Smooth muscle cell (in vitro differentiated cells): ENCODE results near the gene ARL8B. TPM values are rescaled to one million over a fixed set of nuclear protein-coding genes. Genes with fewer than 3 reads are reported as not detected.

ENCODE experiments used
- DNase-seq: peaks from one replicate; lab custom pipeline; 2025; ENCODE audit not compliant: unreplicated experiment; lab: John Stamatoyannopoulos, UW
- H2AFZ ChIP-seq: fragments of 200-600 bp; sonication (generic); 2 replicates; pipeline ENCODE4 v1.6.0; 2016; ENCODE audit warnings: antibody characterized with exemption, low read depth, mild to moderate bottlenecking
- H3F3A ChIP-seq: fragments of 200-600 bp; sonication (generic); 2 replicates; pipeline ENCODE4 v1.6.0; 2017; ENCODE audit warnings: antibody characterized with exemption, low read depth
- H3K27ac ChIP-seq: fragments of 200-600 bp; sonication (generic); 2 replicates; pipeline ENCODE4 v1.5.1; 2016; ENCODE audit warnings: low read depth, mild to moderate bottlenecking
- H3K27me3 ChIP-seq: fragments of 200-600 bp; sonication (generic); 2 replicates; pipeline ENCODE4 v1.6.1; 2016; ENCODE audit warnings: low read depth, mild to moderate bottlenecking
- H3K36me3 ChIP-seq: fragments of 200-600 bp; sonication (generic); 2 replicates; pipeline ENCODE4 v1.5.1; 2016; ENCODE audit warnings: low read depth
- H3K4me1 ChIP-seq: fragments of 200-600 bp; sonication (generic); 2 replicates; pipeline ENCODE4 v1.5.1; 2016; ENCODE audit warnings: low read depth
- H3K4me2 ChIP-seq: fragments of 200-600 bp; sonication (generic); 2 replicates; pipeline ENCODE4 v1.6.0; 2016; ENCODE audit warnings: mild to moderate bottlenecking
- H3K4me3 ChIP-seq: fragments of 200-600 bp; sonication (generic); 2 replicates; pipeline ENCODE4 v1.5.1; 2016; ENCODE audit warnings: mild to moderate bottlenecking
- H3K79me2 ChIP-seq: fragments of 200-600 bp; sonication (generic); 2 replicates; pipeline ENCODE4 v1.6.0; 2016; ENCODE audit warnings: low read depth, mild to moderate bottlenecking
- H3K9ac ChIP-seq: fragments of 200-600 bp; sonication (generic); 2 replicates; pipeline ENCODE4 v1.6.0; 2016; ENCODE audit warnings: low read depth
- H3K9me3 ChIP-seq: fragments of 200-600 bp; sonication (generic); replicated peaks from 2 replicates; pipeline ENCODE4 v1.5.1; 2016; ENCODE audit warnings: low read depth
- H4K20me1 ChIP-seq: fragments of 200-600 bp; sonication (generic); 2 replicates; pipeline ENCODE4 v1.6.0; 2016; ENCODE audit warnings: low read depth
- WGBS: methylation state at CpG from one replicate; pipeline ENCODE4 v1.1.7; 2016; ENCODE audit warnings: low lambda C conversion rate; 5-methylcytosine and 5-hydroxymethylcytosine counted together
- polyA plus RNA-seq: library from polyadenylated mRNA; unstranded; fragments of >200 nt; fragmentation: Nextera tagmentation; extraction: Ambion mirVana; gene quantifications from 2 replicates; pipeline ENCODE4 v1.2.1, GENCODE V29; 2016
- total RNA-seq: library from RNA; depleted of rRNA; stranded (reverse); fragments of >200 nt; gene quantifications from 2 replicates; pipeline ENCODE4 v1.2.3, GENCODE V29; 2014
- TF ChIP-seq, protein P1 (sequence below): fragments of 200-600 bp; sonication (generic); IDR thresholded peaks from 2 replicates; pipeline ENCODE4 v1.5.1; 2017; ENCODE audit warnings: borderline replicate concordance, mild to moderate bottlenecking, antibody characterized with exemption; ENCODE audit not compliant: insufficient read depth, poor library complexity, severe bottlenecking

ARL8B gene
- total and polyA plus RNA-seq, 2 experiments from 2014 or later = 33.6 to 95.0 TPM

DNA sequence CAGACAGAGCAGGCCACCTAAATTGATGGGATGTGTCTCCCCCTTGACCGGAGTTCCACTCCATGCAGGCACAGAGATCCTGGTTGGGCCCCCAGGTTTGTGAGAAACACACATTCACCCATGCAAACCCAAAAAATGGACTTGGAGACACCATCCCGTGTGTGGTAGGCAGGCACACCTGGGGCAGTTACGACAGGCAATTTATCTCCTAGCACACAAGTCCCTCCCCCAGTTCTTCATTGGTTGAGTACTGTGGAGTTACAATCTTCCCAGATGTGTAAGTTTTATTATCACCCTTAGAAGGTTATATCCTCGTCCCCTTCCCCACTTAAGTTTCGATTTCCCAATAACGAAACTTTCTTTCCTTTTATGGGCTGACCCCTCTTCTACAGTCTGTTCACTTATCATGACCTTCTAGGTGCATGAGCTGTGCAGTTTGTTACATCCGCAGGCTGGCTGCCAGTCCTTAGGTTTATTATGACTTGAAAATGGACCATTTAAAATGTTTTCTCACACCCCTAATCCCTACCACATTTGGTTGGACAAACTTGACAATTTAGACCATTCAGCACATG is 27.3 kb downstream of the ARL8B start:
- Histone ChIP-seq H2AFZ (no peak overlapping the region), H3K4me3 (no peak overlapping the region), H3K4me1 (no peaks in the 10 kb centered on the region), H3F3A (no peaks in the 10 kb centered on the region), H3K27ac (no peak overlapping the region), H4K20me1 (peaks cover 99% of the 10 kb centered on the region), H3K36me3 (no peaks in the 10 kb centered on the region), H3K79me2 (peaks cover 100% of the 10 kb centered on the region), H3K27me3 (no peaks in the 10 kb centered on the region), H3K9ac (no peak overlapping the region), H3K4me2 (no peak overlapping the region), H3K9me3 (peaks cover 4% of the 10 kb centered on the region)
- DNase-seq = no peak
- TF ChIP-seq, protein P1, sequence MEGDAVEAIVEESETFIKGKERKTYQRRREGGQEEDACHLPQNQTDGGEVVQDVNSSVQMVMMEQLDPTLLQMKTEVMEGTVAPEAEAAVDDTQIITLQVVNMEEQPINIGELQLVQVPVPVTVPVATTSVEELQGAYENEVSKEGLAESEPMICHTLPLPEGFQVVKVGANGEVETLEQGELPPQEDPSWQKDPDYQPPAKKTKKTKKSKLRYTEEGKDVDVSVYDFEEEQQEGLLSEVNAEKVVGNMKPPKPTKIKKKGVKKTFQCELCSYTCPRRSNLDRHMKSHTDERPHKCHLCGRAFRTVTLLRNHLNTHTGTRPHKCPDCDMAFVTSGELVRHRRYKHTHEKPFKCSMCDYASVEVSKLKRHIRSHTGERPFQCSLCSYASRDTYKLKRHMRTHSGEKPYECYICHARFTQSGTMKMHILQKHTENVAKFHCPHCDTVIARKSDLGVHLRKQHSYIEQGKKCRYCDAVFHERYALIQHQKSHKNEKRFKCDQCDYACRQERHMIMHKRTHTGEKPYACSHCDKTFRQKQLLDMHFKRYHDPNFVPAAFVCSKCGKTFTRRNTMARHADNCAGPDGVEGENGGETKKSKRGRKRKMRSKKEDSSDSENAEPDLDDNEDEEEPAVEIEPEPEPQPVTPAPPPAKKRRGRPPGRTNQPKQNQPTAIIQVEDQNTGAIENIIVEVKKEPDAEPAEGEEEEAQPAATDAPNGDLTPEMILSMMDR = no peak
- WGBS = 93% methylated on average over 7 of the region's 7 CpGs

DNA sequence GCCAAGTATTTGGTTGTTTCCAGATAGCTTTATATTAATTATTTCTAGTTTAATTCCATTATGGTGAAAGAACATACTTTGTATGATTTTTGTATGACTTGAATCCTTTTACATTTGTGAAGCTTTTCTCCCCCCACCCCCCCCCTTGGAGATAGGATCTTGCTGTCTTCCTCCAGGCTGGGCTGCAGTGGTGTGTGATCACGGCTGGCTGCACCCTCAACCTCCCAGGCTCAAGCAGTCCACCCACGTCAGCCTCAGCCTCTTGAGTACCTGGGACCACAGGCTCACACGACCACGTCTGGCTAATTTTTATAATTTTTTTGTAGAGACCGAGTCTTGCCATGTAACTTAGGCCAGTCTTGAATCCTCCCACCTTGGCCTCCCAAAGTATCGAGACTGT is 29.5 kb downstream of the ARL8B start:
- no peak overlapping the region for H3K4me2 ChIP-seq
- H3K4me3 ChIP-seq = no peak overlapping the region
- peaks cover 100% of the 10 kb centered on the region for H4K20me1 ChIP-seq
- no peaks in the 10 kb centered on the region for H3K9me3 ChIP-seq
- TF ChIP-seq, protein P1 = no peak
- no peak overlapping the region for H3K9ac ChIP-seq
- H3K27ac ChIP-seq = no peak overlapping the region
- H3K27me3 ChIP-seq = no peaks in the 10 kb centered on the region
- peaks cover 100% of the 10 kb centered on the region for H3K79me2 ChIP-seq
- no peak for DNase-seq
- H3K36me3 ChIP-seq = no peaks in the 10 kb centered on the region
- no peak overlapping the region for H2AFZ ChIP-seq
- H3K4me1 ChIP-seq = no peaks in the 10 kb centered on the region
- WGBS = 90% methylated on average over 6 of the region's 6 CpGs
- H3F3A ChIP-seq = no peaks in the 10 kb centered on the region

DNA sequence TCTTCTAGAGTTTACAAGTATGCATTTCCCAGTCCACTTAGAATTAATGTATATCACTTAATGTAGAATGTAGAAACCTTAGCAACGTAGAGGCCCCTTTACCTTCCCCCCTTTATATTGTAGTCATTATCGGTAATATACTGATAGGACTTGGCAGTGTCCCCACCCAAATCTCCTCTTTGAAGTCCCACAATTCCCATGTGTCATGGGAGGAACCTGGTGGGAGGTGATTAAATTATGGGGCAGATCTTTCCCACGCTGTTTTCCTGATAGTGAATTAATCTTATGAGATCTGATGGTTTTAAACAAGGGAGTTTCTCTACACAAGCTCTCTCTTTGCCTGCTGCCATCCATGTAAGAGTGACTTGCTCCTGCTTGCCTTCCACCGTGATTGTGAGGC is 31.0 kb downstream of the ARL8B start:
- Histone ChIP-seq H3K27ac (no peak overlapping the region), H4K20me1 (peaks cover 100% of the 10 kb centered on the region), H3K9me3 (no peaks in the 10 kb centered on the region), H3K79me2 (peaks cover 100% of the 10 kb centered on the region), H3K4me3 (no peak overlapping the region), H2AFZ (no peak overlapping the region), H3K4me2 (no peak overlapping the region), H3K4me1 (no peaks in the 10 kb centered on the region), H3K36me3 (no peaks in the 10 kb centered on the region), H3K9ac (no peak overlapping the region), H3K27me3 (no peaks in the 10 kb centered on the region), H3F3A (no peaks in the 10 kb centered on the region)
- 85% methylated on average over 4 of the region's 4 CpGs for WGBS
- DNase-seq = no peak
- TF ChIP-seq, protein P1 = no peak

DNA sequence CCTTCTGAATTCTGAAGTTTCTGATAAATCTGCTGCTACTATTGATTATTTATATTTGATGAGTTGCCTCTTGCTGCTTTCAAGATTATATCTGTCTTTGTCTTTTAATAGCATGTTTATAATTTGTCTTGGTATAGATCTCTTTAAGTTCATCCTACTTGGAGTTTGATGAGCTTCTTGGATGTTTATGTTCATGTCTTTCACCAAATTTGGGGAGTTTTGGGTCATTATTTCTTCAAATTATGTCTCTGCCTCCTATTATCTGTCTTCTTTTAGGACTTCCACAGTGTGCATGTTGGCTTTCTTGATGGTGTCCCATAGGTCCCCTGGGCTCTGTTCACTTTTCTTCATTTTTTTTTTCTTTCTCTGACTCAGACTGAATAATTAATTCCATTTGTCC is 33.1 kb downstream of the ARL8B start:
- Histone ChIP-seq H3K9ac (no peak overlapping the region), H3K9me3 (no peaks in the 10 kb centered on the region), H3K4me1 (peaks cover 2% of the 10 kb centered on the region), H4K20me1 (peaks cover 100% of the 10 kb centered on the region), H3K27me3 (no peaks in the 10 kb centered on the region), H3F3A (no peaks in the 10 kb centered on the region), H3K4me3 (no peak overlapping the region), H3K36me3 (no peaks in the 10 kb centered on the region), H2AFZ (no peak overlapping the region), H3K4me2 (no peak overlapping the region), H3K27ac (no peak overlapping the region), H3K79me2 (peaks cover 100% of the 10 kb centered on the region)
- no peak for DNase-seq
- TF ChIP-seq, protein P1 = no peak
